Vagina (tissue), 2 donors: ENCODE measurements around the gene ITSN1. TPM values are rescaled to one million over a fixed set of nuclear protein-coding genes. Genes with fewer than 3 reads are reported as not detected.
A peak's percentile ranks its signal among the peaks of the same experiment; 100 is the strongest.

ENCODE experiments used
- DNase-seq, 2 donors: peaks; one replicate each; pipeline ENCODE4 v3.0.0-alpha.2; 2017; ENCODE audit errors: extremely low spot score in 2 of 2
- H3K27ac ChIP-seq: fragments of 200-600 bp; sonication (generic); one replicate; pipeline ENCODE4 v1.5.1; 2019
- H3K27me3 ChIP-seq: fragments of 200-600 bp; sonication (generic); one replicate; pipeline ENCODE4 v1.5.1; 2019
- H3K36me3 ChIP-seq, 2 donors: fragments of 200-600 bp; sonication (generic); one replicate each; pipeline ENCODE4 v1.5.1; 2017 to 2019
- H3K4me1 ChIP-seq: fragments of 200-600 bp; sonication (generic); one replicate; pipeline ENCODE4 v1.5.1; 2019
- H3K4me3 ChIP-seq, 2 donors: fragments of 200-600 bp; sonication (generic); 1 replicate in 1 of 2; 2 replicates in 1 of 2; pipeline ENCODE4 v1.5.1; 2016 to 2019
- H3K9me3 ChIP-seq: fragments of 200-600 bp; sonication (generic); one replicate; pipeline ENCODE4 v1.5.1; 2019
- POLR2A ChIP-seq, 2 donors: fragments of 450-650 bp; IDR thresholded peaks; one replicate each; pipeline ENCODE4 v1.6.1; 2017; ENCODE audit warnings: antibody characterized with exemption in 2 of 2, mild to moderate bottlenecking in 2 of 2, moderate library complexity in 2 of 2
- POLR2AphosphoS5 ChIP-seq, 2 donors: sonication (generic); formaldehyde crosslinking; IDR thresholded peaks; one replicate each; pipeline ENCODE4 v1.9.0; 2017; ENCODE audit warnings: antibody characterized with exemption in 2 of 2, mild to moderate bottlenecking in 2 of 2, low read depth in 1 of 2; ENCODE audit not compliant: insufficient read depth in 1 of 2
- intact Hi-C: fragments of 100-400 bp; cut with DNase I; formaldehyde crosslinking; loops from one replicate; pipeline ENCODE4 v1.15.1; 2023
- total RNA-seq: library from RNA; depleted of rRNA; stranded (reverse); fragments of >200 nt; gene quantifications from one replicate; pipeline ENCODE4 v1.2.3, GENCODE V29; 2016
- TF ChIP-seq, protein P1 (sequence below), 3 experiments: fragments of 450-650 bp in 2 of 3; fragments of 200-600 bp in 1 of 3; sonication (generic) in 1 of 3; IDR thresholded peaks; one replicate each; pipeline ENCODE4 v1.5.1; 2017 to 2019; ENCODE audit warnings: antibody characterized with exemption in 3 of 3, mild to moderate bottlenecking in 2 of 3, moderate library complexity in 2 of 3

ITSN1 gene
- total RNA-seq, 1 donor from 2014 or later = 46.9 TPM

DNA sequence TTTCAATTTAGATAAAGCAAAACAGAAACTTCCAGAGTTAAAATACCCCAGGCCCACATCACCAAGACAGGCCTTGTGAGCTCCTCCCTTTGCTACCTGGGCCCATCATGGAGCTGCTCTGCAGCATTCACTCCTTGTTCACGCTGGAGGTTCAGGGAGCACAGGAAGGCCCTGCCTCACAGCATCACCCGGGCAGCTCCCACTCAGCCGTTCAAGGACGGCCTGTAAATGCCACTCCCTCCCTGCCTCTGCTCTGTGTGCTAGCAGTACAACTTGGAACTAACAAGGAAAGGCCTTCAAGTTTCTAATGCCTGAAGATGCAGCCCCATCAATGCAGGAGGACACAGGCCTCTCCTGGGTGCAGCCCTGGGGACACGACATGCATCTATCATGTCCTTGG is 261.7 kb downstream of the ITSN1 start:
- Histone ChIP-seq H3K4me3 (no peak overlapping the region), H3K9me3 (no peaks in the 10 kb centered on the region), H3K27me3 (no peaks in the 10 kb centered on the region), H3K36me3 (peaks cover 0 to 70% of the 10 kb centered on the region in 2 donors), H3K27ac (no peak overlapping the region), H3K4me1 (peaks cover 6% of the 10 kb centered on the region)
- no peak for DNase-seq
- intact Hi-C loops = no loop called here
- TF ChIP-seq, protein P1, sequence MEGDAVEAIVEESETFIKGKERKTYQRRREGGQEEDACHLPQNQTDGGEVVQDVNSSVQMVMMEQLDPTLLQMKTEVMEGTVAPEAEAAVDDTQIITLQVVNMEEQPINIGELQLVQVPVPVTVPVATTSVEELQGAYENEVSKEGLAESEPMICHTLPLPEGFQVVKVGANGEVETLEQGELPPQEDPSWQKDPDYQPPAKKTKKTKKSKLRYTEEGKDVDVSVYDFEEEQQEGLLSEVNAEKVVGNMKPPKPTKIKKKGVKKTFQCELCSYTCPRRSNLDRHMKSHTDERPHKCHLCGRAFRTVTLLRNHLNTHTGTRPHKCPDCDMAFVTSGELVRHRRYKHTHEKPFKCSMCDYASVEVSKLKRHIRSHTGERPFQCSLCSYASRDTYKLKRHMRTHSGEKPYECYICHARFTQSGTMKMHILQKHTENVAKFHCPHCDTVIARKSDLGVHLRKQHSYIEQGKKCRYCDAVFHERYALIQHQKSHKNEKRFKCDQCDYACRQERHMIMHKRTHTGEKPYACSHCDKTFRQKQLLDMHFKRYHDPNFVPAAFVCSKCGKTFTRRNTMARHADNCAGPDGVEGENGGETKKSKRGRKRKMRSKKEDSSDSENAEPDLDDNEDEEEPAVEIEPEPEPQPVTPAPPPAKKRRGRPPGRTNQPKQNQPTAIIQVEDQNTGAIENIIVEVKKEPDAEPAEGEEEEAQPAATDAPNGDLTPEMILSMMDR (IDR thresholded peaks at IDR 0.05) = no peak
- TF ChIP-seq POLR2A (IDR thresholded peaks at IDR 0.05) (no peak), POLR2AphosphoS5 (IDR thresholded peaks at IDR 0.05; ENCODE audit: insufficient read depth in 1 of 2, low read depth in 1 of 2) (no peak)

DNA sequence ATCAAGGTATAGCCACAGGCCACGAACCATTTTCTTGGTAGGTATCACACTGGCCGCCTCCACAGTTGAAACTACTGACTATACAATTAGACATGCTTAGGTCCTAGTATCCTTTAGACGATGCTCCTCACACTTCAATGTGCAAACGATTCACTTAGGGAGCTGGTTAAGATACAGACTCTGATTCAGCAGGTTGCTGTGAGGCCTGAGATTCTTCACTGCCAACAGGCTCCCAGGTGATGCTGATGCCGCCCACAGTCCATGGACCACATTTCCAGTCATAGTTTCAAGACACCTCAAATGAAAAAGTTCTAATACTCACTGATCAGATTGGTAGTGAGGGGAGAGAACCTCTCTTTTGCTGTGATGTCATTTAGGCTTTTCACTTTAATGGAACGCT is 266.5 kb downstream of the ITSN1 start:
- H3K4me3 ChIP-seq = no peak overlapping the region
- H3K27me3 ChIP-seq = no peaks in the 10 kb centered on the region
- peaks cover 3% of the 10 kb centered on the region for H3K4me1 ChIP-seq
- DNase-seq = no peak
- H3K36me3 ChIP-seq = peaks cover 0 to 79% of the 10 kb centered on the region in 2 donors
- TF ChIP-seq POLR2AphosphoS5 (IDR thresholded peaks at IDR 0.05; ENCODE audit: insufficient read depth in 1 of 2, low read depth in 1 of 2) (no peak), POLR2A (IDR thresholded peaks at IDR 0.05) (no peak)
- TF ChIP-seq, protein P1 (IDR thresholded peaks at IDR 0.05) = no peak
- H3K9me3 ChIP-seq = no peaks in the 10 kb centered on the region
- no peak overlapping the region for H3K27ac ChIP-seq
- intact Hi-C loops = no loop called here

DNA sequence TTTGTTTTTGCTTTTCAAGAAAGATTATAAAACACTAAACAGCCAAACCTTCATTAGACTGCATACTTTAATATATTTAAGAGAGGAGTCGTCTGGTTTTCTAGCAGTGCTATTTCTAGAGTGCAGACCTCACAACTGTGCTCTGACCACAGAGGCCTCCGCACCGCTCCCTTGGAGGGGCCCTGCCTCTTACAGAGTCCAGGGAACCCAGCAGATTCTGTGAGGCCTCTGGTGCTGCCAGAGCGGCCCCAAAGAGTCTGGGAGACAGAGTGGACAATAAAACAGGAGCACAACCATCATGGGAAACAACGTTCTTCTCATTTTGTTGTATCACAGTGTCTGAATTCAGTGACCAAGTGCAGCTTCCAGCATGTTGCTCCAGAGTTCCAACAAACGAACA is 267.5 kb downstream of the ITSN1 start:
- intact Hi-C loops = no loop called here
- TF ChIP-seq, protein P1 (IDR thresholded peaks at IDR 0.05) = no peak
- no peak for TF ChIP-seq POLR2AphosphoS5 (IDR thresholded peaks at IDR 0.05; ENCODE audit: insufficient read depth in 1 of 2, low read depth in 1 of 2)
- no peak for TF ChIP-seq POLR2A (IDR thresholded peaks at IDR 0.05)

DNA sequence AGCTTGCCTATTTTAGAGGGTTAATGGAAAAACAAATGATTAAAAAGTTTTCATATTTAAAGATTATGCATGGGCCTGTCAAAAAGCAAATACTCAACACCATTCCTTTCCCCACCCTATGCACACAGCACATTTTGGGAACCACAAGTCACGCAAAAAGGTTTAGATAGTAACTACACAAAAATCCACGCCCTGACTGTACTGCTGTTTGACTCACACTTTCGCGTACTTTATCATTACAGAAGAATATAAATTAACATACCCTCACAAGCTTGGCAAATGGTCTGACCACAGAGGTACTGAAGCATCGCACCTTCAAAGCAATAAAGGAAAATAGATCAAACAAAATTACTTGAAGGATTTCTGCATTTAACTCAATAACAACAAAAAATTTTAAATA is 271.9 kb downstream of the ITSN1 start:
- peaks cover 24% of the 10 kb centered on the region for H3K4me1 ChIP-seq
- no peaks in the 10 kb centered on the region for H3K9me3 ChIP-seq
- no peaks in the 10 kb centered on the region for H3K27me3 ChIP-seq
- TF ChIP-seq POLR2A (IDR thresholded peaks at IDR 0.05) = no peak
- TF ChIP-seq POLR2AphosphoS5 (IDR thresholded peaks at IDR 0.05; ENCODE audit: insufficient read depth in 1 of 2, low read depth in 1 of 2) = no peak
- TF ChIP-seq, protein P1 (IDR thresholded peaks at IDR 0.05) = no peak
- intact Hi-C loops = no loop called here
- H3K4me3 ChIP-seq = no peak overlapping the region
- DNase-seq = no peak
- no peak overlapping the region for H3K27ac ChIP-seq
- peaks cover 0 to 26% of the 10 kb centered on the region in 2 donors for H3K36me3 ChIP-seq

More for the DNA sequence above, 267.5 kb downstream of the ITSN1 start:
- Histone ChIP-seq H3K27ac (no peak overlapping the region), H3K4me3 (no peak overlapping the region), H3K36me3 (peaks cover 0 to 69% of the 10 kb centered on the region in 2 donors), H3K4me1 (peaks cover 13% of the 10 kb centered on the region), H3K9me3 (no peaks in the 10 kb centered on the region), H3K27me3 (no peaks in the 10 kb centered on the region)
- DNase-seq = no peak

DNA sequence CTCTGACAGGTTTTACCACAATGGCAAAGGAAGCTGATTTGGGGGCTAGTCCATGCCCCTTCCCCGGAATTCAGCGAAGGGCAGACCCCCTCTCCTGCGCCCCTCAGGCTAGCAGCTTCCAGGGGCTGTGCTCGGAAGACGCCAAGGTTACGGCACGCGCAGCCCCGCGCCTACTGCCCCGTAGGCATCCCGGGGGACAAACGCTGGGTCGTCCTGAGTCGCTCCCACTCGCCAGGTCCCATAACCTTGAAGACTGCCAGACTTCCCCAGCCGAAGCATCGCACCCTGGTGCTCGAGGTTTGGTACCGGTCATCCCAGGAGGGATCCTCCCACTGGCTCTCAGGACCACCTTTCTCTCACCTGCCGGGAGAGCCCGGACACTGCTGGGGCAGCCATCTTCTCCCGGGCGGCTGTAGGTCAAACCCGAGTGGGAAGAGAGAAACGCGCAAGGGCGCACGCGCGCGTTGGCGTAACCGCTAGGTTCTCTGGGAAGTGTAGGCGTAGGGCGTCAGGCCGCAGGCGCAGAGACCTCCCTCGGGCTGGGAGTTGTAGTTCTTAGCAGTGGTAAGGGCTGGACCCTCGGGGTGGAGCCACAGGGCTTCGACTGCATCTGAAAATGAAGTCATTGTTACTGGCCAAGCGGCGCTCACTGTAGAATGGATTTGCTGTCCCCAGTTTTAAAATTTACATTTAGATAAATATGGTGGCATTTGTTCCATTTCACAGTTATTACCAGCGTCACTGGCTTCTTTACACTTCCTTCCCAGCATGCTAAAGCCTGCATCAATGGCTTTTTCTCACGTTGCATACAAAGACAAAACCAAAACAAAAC is 273.3 kb downstream of the ITSN1 start, which contains the start of gene ATP5PO:
ATP5PO (minus strand) TSS at position 437 of the 832 bp plus-strand sequence; CDS start at position 396, 41 bp downstream.
- Histone ChIP-seq H3K9me3 (no peaks in the 10 kb centered on the region), H3K4me3 (peak within 1 kb of the TSS; percentile 94 to 100), H3K4me1 (peaks cover 24% of the 10 kb centered on the region), H3K27ac (peak within 1 kb of the TSS; percentile 92), H3K27me3 (no peaks in the 10 kb centered on the region), H3K36me3 (peaks cover 0 to 13% of the 10 kb centered on the region in 2 donors)
- intact Hi-C loops = loop anchor here (5.0 kb wide), 1 partner anchor 702 kb away; the partner anchor contains the start of gene RCAN1
- TF ChIP-seq POLR2A (IDR thresholded peaks at IDR 0.05) (peak in 1 of 2 donors; percentile 69), POLR2AphosphoS5 (IDR thresholded peaks at IDR 0.05; ENCODE audit: insufficient read depth in 1 of 2, low read depth in 1 of 2) (peak; percentile 93 to 99)
- TF ChIP-seq, protein P1 (IDR thresholded peaks at IDR 0.05) = no peak
- peak in 1 of 2 donors; percentile 97 for DNase-seq
